Hematopoietic multipotent progenitor cell treated with erythropoietin and hydrocortisone succinate and interleukin-3 and kit ligand, for 6 days (in vitro differentiated cells): Measurements from ENCODE around the gene OR2B6.
A peak's percentile ranks its signal among the peaks of the same experiment; 100 is the strongest.
"Not testable (repeated sequence)": the region's sequence is repeated elsewhere in the genome, so short reads cannot be mapped to it uniquely, and the experiment has no call there.

Experiments
- DNase-seq: peaks from one replicate; pipeline ENCODE4 v3.0.0-alpha.2; 2015

Gene OR2B6

DNA sequence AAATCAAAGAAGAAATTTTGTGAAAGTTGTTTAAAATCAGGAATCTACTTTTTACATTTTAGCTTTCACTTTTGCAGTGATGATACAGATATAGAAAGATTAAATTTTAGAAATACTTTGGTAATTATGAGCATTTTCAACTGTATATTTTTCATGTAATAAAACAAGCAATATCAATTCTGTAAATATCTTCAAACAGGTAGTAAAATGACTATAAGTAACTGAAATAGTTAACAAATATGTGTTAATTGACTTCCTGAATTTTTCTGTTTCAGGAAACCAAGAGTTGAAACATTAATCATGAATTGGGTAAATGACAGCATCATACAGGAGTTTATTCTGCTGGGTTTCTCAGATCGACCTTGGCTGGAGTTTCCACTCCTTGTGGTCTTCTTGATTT, at the start of gene OR2B6:
Gene OR2B6 (plus strand): TSS at position 301 of the 400 bp plus-strand sequence. CDS start 0 bp downstream, at position 301.
- DNase-seq: no peak

DNA sequence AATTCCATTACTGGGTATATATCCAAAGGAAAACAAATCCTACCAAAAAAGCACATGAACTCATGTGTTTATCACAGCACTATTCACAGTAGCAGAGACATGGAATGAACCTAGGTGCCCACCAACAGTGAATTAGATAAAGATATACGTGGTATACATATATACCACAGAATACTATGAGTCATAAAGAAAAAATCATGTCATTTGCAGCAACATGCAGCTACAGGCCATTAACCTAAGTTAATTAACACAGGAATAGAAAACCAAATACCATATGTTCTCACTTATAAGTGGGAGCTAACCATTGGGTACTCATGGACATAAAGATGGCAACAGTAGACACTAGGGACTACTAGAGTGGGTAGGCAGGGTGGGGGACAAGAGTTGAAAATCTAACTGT, 49.0 kb upstream of the OR2B6 start:
- DNase-seq: no peak

DNA sequence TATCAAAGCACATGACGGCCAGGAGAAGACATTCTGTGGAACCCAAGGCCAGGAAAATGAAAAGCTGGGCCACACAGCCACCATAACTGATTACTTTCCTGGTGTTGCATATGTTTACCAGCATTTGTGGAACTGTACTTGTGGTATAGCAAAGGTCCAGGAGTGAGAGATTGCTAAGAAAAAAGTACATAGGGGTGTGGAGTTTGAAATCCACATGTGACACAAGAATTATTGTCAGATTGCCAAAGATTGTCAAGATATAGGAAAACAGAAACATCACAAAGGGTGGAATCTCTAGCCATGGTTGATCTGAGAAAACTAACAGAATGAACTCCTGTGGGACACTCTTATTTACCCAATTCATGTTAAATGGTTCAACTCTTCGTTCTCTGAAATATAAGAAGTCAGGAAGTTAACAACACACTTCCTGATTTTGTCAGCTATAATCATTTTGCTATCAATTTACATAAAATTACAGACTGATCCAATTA, 45.0 kb upstream of the OR2B6 start, which contains the start of gene OR2B2:
Gene OR2B2 (minus strand): TSS at position 441 of the 491 bp plus-strand sequence. CDS start 77 bp downstream, at position 364.
- peak; percentile 63 for DNase-seq

DNA sequence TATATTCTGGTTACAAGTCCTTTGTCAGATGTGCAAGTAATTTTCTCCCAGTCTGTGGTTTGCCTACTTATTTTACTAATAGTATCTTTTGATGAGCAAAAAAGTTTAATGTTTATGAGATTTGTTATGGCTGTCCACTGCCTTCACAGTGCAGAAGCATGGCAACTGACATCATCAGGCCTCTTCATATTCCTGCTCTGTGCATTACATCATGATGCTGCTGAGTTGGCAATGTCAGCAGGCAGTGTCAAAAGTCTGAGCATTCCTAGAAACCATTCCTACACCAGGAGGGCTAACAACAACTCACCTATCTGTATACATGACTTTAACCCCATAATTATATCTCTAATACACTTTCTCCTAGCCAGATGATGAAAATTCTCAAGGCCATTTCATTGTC, 34.1 kb upstream of the OR2B6 start:
- no peak for DNase-seq

DNA sequence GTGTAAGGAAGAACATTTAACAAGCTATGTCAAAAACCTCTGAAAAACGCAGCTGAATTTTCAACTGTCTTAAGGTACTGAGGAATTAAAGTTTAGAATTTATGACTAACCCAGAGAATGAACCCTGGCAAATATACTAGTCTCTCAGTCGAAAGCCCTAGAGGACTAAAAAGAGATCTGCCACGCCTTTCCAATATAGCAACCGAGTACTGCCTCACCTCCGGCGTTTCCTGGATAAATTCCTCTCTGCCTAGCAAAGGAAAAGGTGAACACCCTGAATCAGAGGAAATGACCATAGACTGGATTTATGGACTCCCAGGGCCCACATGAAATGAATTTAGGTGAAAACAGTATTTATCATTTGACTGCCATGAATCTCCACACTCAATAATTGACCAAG, 32.9 kb upstream of the OR2B6 start:
- DNase-seq: no peak

DNA sequence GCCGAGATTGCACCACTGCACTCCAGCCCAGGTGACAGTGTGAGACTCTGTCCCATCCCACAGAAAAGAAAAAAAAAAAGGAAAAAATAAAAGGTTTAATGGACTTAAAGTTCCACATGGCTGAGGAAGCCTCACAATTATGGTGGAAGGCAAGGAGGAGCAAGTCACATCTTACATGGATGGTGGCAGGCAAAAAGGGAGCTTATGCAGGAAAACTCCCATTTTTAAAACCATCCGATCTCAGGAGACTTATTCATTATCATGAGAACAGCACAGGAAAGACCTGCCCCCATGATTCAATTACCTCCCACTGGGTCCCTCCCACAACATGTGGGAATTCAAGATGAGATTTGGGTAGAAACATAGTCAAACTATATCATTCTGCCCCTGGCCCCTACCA, 29.0 kb upstream of the OR2B6 start:
- not testable (repeated sequence) for DNase-seq

DNA sequence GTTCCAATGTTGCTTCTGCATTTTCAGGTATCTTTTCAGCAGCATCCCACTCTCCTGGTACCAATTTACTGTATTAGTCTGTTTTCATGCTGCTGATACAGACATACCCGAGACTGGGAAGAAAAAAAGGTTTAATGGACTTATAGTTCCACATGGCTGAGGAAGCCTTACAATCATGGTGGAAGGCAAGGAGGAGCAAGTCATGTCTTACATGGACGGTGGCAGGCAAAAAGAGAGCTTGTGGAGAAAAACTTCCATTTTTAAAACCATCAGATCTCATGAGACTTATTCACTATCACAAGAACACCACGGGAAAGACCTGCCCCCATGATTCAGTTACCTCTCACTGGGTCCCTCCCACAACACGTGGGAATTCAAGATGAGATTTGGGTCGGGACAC, 27.1 kb upstream of the OR2B6 start:
- DNase-seq: not testable (repeated sequence)

DNA sequence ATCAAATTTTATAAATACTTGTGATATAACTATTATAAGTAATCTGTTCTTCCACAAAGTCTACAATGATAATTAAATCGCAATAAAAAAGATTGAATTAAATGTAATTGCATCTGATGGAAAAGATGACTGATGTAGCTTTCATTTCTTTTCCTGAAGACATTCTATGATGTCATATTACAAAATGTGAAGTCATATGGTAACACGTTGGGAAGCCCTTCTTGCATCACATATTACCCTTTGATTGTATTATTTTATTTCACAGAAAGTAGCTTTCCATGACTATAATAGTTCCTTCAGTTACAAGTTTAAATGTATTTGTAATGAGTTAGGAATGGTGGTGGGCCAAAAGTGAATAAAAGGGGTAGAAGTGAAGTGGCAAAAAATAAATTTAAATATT, 25.8 kb upstream of the OR2B6 start:
- DNase-seq: no peak

DNA sequence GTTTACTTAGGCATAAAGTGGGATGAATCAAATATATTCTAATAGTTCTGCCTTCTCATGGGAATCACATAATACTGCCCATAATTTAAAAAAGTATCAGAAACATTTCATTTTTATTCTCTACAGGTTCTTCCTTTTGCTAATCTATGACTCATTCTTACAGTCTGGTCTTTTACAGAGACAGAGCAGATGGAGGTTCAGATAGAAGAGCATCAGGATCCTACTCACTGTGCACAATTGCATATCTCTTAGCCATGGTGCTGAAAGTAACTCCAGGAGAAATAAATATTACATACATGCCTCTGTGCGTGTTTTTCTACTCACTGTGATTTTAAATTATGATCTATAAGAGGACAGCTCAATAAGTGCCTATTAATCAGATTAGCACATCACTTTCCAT, 16.3 kb upstream of the OR2B6 start:
- DNase-seq: peak; percentile 45

DNA sequence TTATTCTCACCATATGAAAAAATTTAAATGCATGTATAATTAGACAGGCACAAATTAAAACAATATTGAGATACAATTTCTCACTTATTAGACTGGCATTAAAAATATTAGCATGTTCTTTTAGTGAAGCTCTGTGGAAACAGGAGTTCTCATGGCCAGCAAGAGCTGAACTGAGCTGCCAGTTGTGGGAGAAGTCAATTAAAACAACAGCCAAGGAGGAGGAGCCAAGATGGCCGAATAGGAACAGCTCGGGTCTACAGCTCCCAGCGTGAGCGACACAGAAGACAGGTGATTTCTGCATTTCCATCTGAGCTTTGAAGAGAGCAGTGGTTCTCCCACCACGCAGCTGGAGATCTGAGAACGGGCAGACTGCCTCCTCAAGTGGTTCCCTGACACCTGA, 14.0 kb upstream of the OR2B6 start:
- not testable (repeated sequence) for DNase-seq

DNA sequence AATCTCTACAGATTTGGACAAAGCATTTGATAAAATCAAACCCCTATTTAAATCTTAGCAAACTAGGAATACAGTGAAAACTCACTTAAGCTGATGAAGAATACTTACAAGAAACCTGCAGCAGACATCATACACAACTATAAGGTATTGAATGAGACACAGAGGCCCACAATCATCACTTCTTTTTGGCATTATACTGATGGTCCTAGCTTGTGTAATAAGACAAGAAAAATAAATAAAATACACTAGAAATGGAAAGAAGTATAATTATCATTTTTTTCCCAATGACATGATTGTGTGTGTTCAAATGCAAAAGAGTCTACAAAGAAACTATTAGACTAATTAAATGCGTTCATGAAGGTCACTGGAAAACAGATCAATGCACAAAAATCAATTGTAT, 8.8 kb upstream of the OR2B6 start:
- DNase-seq: no peak

DNA sequence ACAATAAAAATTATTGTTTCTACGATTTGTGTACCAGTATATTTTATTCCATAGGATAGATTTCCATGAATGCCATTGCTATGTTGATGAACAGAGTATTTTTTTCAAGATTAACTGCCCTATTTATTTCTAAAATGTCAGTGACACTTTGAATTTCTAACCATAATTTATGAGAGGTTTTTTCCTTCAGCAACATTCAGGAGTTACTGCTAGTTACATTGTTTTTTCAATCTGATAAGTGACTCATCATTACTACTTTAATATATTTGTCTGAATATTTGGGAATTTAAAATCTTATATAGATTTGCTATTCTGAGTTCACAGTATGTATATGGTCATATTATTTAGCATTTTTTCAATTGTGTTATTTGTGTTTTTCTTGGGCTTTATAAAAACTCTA, 6.0 kb upstream of the OR2B6 start:
- DNase-seq: no peak

DNA sequence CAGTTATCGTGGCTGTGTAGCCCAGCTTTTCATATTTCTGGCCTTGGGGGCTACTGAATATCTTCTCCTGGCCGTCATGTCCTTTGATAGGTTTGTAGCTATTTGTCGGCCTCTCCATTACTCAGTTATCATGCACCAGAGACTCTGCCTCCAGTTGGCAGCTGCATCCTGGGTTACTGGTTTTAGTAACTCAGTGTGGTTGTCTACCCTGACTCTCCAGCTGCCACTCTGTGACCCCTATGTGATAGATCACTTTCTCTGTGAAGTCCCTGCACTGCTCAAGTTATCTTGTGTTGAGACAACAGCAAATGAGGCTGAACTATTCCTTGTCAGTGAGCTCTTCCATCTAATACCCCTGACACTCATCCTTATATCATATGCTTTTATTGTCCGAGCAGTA, 475 bp downstream of the OR2B6 start:
- DNase-seq: no peak

DNA sequence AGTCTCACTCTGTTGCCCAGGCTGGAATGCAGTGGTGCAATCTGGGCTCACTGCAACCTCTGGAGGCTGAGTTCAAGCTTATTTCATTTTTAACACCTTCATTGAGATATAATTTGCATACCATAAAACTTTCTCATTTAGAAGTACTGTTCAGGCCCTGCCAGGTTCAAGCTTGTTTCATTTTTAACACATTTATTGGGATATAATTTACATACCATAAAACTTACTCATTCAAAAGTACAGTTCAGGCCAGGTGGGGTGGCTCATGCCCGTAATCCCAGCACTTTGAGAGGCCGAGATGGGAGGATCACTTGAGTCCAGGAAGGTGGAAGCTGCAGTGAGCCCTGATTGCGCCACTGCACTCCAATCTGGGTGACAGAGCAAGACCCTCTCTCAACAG, 5.5 kb downstream of the OR2B6 start:
- no peak for DNase-seq

DNA sequence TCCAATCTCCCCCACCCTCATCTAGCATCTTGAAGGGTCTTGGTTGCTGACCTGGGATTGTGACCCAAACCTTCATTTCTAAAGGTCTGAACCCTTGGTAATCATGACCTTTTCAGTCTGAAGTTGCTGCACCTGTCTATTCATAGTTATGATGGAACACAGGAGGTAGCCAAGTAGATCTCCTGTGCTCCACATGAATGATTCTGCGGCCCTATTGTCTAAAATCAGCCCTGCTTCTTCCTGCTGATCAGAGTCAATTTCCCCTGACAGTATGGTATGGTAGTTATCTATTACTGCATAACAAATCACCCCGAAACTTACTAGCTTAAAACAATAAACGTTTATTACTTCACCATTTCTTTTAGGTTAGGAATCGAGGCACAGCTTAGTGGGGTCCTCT, 9.0 kb downstream of the OR2B6 start:
- no peak for DNase-seq

DNA sequence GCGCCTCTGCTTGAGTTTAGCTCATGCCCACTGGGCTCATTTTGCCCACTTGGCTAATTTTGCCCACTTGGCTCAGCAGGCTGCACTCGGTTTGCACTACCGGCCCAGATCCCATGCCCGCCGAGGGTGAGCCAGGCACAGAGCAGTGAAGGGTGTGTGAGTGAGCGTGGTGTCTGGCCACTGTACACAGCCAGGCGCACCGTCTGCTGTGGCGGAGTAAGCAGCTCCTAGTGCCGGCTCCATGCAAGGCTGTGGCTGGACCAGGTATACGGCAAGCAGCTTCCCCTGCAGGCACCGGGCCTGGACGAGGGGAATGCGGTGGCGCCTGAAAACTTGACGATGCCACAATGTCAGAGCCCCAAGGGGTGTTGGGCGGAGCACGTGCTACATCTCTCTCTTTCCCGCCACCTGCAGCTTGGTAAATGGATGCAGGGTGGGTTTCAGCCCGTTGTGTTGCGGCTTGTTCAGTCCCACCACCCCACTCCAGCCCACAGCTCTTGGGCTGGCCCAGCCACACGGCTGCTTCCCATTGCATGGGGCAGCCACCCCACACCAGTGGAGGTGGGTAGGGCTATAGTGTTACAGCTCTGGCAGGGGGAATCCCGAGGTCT, 9.9 kb downstream of the OR2B6 start:
- no peak for DNase-seq

DNA sequence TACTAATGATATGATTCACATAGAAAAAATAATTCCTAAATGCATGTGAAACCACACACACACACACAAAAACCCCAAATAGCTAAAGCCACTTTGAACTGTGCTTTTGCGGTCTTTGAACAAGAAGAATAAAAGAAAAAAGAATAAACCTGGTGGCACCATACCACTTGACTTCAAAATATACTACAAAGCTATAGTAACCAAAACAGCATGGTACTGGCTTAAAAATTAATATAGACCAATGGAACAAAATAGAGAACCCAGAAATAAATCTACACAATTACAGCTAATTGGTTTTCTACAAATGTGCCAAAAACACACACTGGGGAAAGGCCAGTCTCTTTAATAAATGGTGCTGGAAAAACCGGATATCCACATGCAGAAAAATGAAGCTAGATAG, 13.4 kb downstream of the OR2B6 start:
- no peak for DNase-seq

DNA sequence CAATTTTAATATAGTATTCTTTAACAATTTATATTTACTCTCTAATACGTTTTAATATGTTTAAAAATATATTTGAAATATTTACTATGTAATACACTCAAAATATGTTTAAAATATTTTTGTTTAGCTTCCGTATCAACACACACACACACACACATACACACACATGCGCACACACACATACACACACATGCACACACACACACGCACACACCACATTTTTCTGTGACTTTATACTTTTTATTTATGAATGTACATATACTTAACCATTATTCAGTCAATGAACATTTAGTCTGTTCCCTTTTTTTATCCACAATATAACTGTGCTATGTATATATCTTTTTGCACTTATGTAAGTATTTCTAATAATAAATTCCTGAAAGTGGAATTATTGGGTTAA, 15.7 kb downstream of the OR2B6 start:
- DNase-seq: no peak

DNA sequence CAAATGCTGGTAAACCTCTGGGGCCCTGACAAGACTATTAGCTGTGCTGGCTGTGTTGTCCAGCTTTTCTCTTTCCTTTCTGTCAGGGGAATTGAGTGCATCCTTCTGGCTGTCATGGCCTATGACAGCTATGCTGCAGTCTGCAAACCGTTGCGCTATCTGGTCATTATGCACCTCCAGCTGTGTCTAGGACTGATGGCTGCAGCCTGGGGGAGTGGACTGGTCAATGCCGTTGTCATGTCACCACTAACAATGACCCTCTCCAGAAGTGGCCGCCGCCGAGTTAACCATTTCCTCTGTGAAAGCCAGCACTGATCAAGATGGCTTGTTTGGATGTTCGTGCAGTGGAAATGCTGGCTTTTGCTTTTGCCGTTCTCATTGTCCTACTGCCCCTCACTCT, 20.3 kb downstream of the OR2B6 start:
- DNase-seq: no peak

DNA sequence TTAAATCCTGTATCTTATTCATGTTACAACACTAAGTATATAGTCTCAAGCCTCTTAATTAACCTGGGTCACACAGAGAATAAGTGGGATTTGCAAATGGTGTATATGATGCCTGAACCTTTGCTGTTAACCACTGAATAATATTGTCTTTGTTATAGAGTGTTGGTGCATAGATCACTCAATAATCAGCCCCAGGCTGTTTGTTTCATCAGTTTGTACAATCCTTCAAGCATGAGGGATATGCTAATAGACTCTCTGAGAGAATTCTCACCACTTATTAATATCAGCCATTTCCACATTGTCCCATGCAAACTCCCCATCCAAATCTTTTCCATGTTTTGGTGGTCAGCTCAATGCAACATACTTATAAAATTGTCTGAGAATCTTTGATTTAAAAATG, 21.7 kb downstream of the OR2B6 start:
- DNase-seq: no peak

DNA sequence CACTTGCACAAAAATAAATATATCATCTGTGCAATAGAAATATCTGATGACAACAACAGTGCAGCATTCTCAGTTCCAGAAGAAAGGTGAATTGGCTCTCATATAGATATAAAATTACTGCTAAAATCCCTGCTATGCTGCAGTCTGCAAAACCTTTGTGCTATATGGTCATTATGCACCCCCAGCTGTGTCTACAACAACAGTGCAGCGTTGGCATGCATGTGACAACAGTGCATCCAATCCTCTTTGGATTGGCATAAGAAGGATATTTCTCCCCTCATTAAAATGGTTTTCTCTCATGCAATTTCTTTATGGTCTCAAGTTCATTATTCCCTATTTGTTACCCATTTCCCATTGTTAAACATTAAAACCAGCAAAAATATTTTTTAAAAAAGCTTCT, 23.1 kb downstream of the OR2B6 start:
- DNase-seq: no peak

DNA sequence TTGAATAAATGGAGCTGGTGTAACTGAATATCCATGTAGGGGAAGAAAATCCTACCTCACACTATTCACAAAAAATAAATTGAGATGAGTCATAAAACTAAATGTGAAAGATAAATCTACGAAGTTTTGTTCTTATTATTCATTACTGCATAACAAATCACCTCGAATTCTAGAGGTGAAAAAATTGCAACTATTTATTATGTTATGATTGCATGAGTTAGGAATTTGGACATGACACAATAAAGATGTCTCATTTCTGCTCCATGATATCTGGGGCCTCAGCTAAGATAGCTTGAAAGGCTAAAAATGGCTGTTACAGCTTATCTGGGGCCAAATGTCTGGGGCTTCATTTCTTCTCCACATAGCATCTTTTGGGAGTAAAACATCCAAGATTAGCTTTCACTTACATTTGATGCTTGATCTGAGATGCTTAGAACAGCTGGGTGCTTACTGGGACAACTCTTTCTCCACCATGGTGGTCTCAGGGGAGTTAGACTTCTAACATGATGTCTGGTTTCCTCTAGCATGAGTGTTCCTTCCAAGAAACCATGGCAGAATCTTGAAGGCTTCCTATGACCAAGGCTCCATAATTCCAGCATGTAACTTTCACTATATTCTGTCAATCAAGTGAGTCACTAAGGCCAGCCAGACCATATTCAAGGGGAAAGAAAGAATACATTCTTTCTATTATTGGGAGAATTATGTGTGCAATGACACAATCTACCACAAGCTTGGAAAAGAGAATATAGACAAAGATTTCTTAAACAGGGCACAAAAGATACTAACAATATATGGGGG, 30.1 kb downstream of the OR2B6 start:
- no peak for DNase-seq

DNA sequence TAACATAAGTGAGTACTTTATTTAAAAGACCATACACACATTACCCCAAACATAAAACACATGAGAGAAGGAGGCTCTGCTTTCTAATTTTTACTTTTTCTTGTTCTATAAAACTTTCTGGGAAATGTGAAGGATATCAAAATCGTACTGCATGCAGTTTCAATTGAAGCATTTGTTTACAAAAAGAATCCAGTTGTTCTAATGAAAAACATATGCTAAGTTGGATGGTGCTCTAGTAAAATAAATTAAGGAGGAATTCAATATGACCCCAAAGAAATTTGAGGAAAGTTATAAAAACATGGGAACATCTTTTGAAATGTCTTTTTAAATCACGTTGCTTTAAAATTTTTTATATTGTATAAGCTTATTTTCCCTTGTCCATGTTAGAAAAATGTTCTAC, 37.6 kb downstream of the OR2B6 start:
- DNase-seq: no peak

DNA sequence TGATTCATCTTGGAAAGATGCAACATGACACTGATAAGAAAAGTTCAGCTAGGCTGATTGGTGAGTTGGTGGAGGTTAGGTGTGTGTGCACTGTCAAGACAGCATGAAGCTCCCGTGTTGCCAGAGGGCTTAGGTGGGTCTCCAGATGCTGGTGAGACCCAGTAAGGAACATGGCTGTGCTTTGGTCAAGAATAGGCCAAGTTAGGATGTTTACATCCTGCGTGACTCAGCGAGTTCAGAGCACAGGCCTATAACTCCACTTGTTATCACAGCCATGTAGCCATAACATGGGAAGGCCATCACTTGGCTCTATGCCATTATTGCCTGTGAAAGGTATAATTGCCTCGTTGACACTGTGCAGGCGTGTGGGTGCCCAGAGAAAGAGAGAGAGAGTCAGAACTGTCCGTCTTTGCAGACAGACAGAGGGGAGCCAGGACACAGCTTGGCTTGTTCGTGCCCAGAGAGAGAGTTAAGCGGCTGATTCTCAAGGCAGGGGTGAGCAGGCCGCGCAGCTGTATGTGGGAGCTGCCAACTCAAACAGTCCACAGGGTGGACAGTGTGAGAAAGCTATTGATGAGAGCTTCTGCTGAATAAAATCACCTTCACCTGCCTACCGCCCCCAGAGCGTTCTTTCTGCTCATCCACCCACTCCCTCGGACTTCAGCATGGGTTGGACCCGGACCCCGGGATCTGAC, 43.5 kb downstream of the OR2B6 start:
- DNase-seq: no peak
